SK-N-SH (cell line): ENCODE measurements around the gene EML3. TPM values are rescaled to one million over a fixed set of nuclear protein-coding genes. Genes with fewer than 3 reads are reported as not detected.

Experiments used
- CTCF ChIA-PET: fragments of 300-600, 350-600 bp; formaldehyde crosslinking; extraction: SDS; loops from one replicate; lab custom pipeline; 2021; lab: Yijun Ruan, JAX
- POLR2A ChIA-PET: fragments of 350-600 bp; sonication (Branson Sonifier 250); formaldehyde crosslinking; extraction: SDS; loops from one replicate; lab custom pipeline; 2020; ENCODE audit warnings: antibody characterized with exemption, inconsistent platforms; lab: Yijun Ruan, JAX
- DNase-seq: peaks from one replicate; pipeline ENCODE4 v3.0.0; 2012
- H2AFZ ChIP-seq: fragments of 200-600 bp; sonication (generic); 2 replicates; pipeline ENCODE4 v1.8.1; 2016; ENCODE audit warnings: antibody characterized with exemption, mild to moderate bottlenecking, low read depth
- H3F3A ChIP-seq: fragments of 200-600 bp; sonication (generic); replicated peaks from 2 replicates; pipeline ENCODE3; 2016; ENCODE audit warnings: antibody characterized with exemption, mild to moderate bottlenecking; ENCODE audit not compliant: insufficient read depth
- H3K27ac ChIP-seq, 2 experiments: fragments of 200-500 bp in 1 of 2; fragments of 200-600 bp in 1 of 2; sonication (Bioruptor generic) in 1 of 2; sonication (generic), shearing (Covaris generic) in 1 of 2; 2 replicates each; pipeline versions ENCODE4 v1.5.1 to v1.6.1; 2014 to 2016; ENCODE audit warnings: low read depth in 2 of 2, inconsistent platforms in 1 of 2, low read length in 1 of 2, mild to moderate bottlenecking in 1 of 2, mixed read lengths in 1 of 2
- H3K27me3 ChIP-seq: fragments of 200-600 bp; sonication (generic), shearing (Covaris generic); 2 replicates; pipeline ENCODE4 v1.6.1; 2016; ENCODE audit warnings: mixed run types; ENCODE audit not compliant: insufficient read depth
- H3K36me3 ChIP-seq, 2 experiments: fragments of 200-500 bp in 1 of 2; fragments of 200-600 bp in 1 of 2; sonication (Bioruptor generic) in 1 of 2; sonication (generic) in 1 of 2; replicated peaks in 1 of 2; 2 replicates each; pipeline versions ENCODE3 to v1.5.1; 2014 to 2016; ENCODE audit warnings: low read length in 1 of 2, mild to moderate bottlenecking in 1 of 2; ENCODE audit not compliant: insufficient read depth in 2 of 2, control insufficient read depth in 1 of 2
- H3K4me1 ChIP-seq, 2 experiments: fragments of 200-500 bp in 1 of 2; fragments of 200-600 bp in 1 of 2; sonication (Bioruptor generic) in 1 of 2; sonication (generic), shearing (Covaris generic) in 1 of 2; 2 replicates each; pipeline versions ENCODE4 v1.5.1 to v1.6.1; 2014 to 2016; ENCODE audit warnings: low read depth in 1 of 2, low read length in 1 of 2, mixed run types in 1 of 2; ENCODE audit not compliant: insufficient read depth in 2 of 2, control insufficient read depth in 1 of 2
- H3K4me2 ChIP-seq: fragments of 200-600 bp; sonication (generic), shearing (Covaris generic); 2 replicates; pipeline ENCODE4 v1.6.1; 2017; ENCODE audit warnings: mixed run types
- H3K4me3 ChIP-seq, 2 experiments: fragments of 200-500 bp in 1 of 2; fragments of 200-600 bp in 1 of 2; sonication (Bioruptor generic) in 1 of 2; sonication (generic), shearing (Covaris generic) in 1 of 2; 2 replicates each; pipeline versions ENCODE4 v1.5.1 to v1.8.1; 2014 to 2016; ENCODE audit warnings: low read depth in 2 of 2, inconsistent platforms in 1 of 2, low read length in 1 of 2, mild to moderate bottlenecking in 1 of 2, mixed read lengths in 1 of 2, moderate library complexity in 1 of 2
- H3K79me2 ChIP-seq: fragments of 200-600 bp; sonication (generic); 2 replicates; pipeline ENCODE4 v1.8.1; 2017; ENCODE audit warnings: mild to moderate bottlenecking; ENCODE audit not compliant: insufficient read depth
- H3K9ac ChIP-seq: fragments of 200-600 bp; sonication (generic); 2 replicates; pipeline ENCODE4 v1.6.1; 2017; ENCODE audit warnings: mixed run types
- H3K9me2 ChIP-seq: fragments of 200-600 bp; sonication (generic); 2 replicates; pipeline ENCODE4 v1.6.1; 2017; ENCODE audit warnings: mixed run types
- H3K9me3 ChIP-seq: fragments of 200-600 bp; sonication (generic); 2 replicates; pipeline ENCODE4 v1.6.1; 2017; ENCODE audit warnings: mixed run types, mild to moderate bottlenecking, moderate library complexity
- H4K20me1 ChIP-seq: fragments of 200-600 bp; sonication (generic); 2 replicates; pipeline ENCODE4 v1.6.1; 2017; ENCODE audit warnings: mild to moderate bottlenecking, mixed run types; ENCODE audit not compliant: insufficient read depth
- CHD2 ChIP-seq: fragments of 150-350 bp; IDR thresholded peaks from 2 replicates; pipeline ENCODE4 v1.6.1; 2018; ENCODE audit warnings: low read length; ENCODE audit not compliant: partially characterized antibody
- FOSL2 ChIP-seq: IDR thresholded peaks from 2 replicates; pipeline ENCODE4 v1.4.0; 2012; ENCODE audit warnings: low read depth, mild to moderate bottlenecking, moderate library complexity, borderline replicate concordance
- FOXJ3 ChIP-seq: sonication (generic); formaldehyde crosslinking; IDR thresholded peaks from 2 replicates; pipeline ENCODE4 v1.5.1; 2020; ENCODE audit warnings: mild to moderate bottlenecking, missing genetic modification reagents
- FOXM1 ChIP-seq: IDR thresholded peaks from 2 replicates; pipeline ENCODE4 v1.4.0; 2012; ENCODE audit warnings: low read depth, mild to moderate bottlenecking
- JUND ChIP-seq: IDR thresholded peaks from 2 replicates; pipeline ENCODE4 v1.4.0; 2012
- PBX3 ChIP-seq: IDR thresholded peaks from 2 replicates; pipeline ENCODE4; 2012
- RCOR1 ChIP-seq: fragments of 150-350 bp; IDR thresholded peaks from 2 replicates; pipeline ENCODE4 v1.6.1; 2017; ENCODE audit warnings: antibody characterized with exemption, low read length
- SIN3A ChIP-seq: IDR thresholded peaks from 2 replicates; pipeline ENCODE4 v1.6.1; 2012; ENCODE audit warnings: low read depth, mild to moderate bottlenecking, low read length, moderate library complexity, borderline replicate concordance
- TEAD4 ChIP-seq: IDR thresholded peaks from 2 replicates; pipeline ENCODE4 v1.4.0; 2012; ENCODE audit warnings: mild to moderate bottlenecking, borderline replicate concordance; ENCODE audit not compliant: insufficient read depth
- WGBS: methylation state at CpG from one replicate; pipeline ENCODE4 v1.1.6; 2017; ENCODE audit warnings: low lambda C conversion rate; 5-methylcytosine and 5-hydroxymethylcytosine counted together
- polyA plus RNA-seq, 3 experiments: library from polyadenylated mRNA; depleted of rRNA; stranded (reverse); fragments of >200 nt; gene quantifications; 2 replicates each; pipeline ENCODE4 v1.2.3, GENCODE V29; 2012
- TF ChIP-seq, protein P1 (sequence below): IDR thresholded peaks from 2 replicates; pipeline ENCODE4 v1.6.1; 2012; ENCODE audit warnings: mild to moderate bottlenecking, low read depth, low read length, moderate library complexity
- TF ChIP-seq, protein P2 (sequence below): fragments of 200-600 bp; sonication (generic); IDR thresholded peaks from 2 replicates; pipeline ENCODE4 v1.6.1; 2017; ENCODE audit warnings: antibody characterized with exemption, mild to moderate bottlenecking, moderate library complexity
- TF ChIP-seq, protein P3 (sequence below): IDR thresholded peaks from 2 replicates; pipeline ENCODE4 v1.4.0; 2012; ENCODE audit warnings: low read depth

Gene EML3
- polyA plus RNA-seq, 1 of the 3 experiments (the other 2 are of a cell fraction) = 43.0 TPM

GRCh38 chr11:62577046-62577714, 35.4 kb downstream of the EML3 start:
- Histone ChIP-seq H3K4me2 (no peak overlapping the region), H3K9ac (no peak overlapping the region), H4K20me1 (peaks cover 7% of the 10 kb centered on the region; the same call in 1 of the 2 replicates), H3K27ac (no peak overlapping the region), H3K9me2 (no peaks in the 10 kb centered on the region), H3K36me3 (peaks cover 30 to 42% of the 10 kb centered on the region in 2 experiments), H3F3A (peaks cover 4% of the 10 kb centered on the region), H3K9me3 (no peaks in the 10 kb centered on the region), H3K4me1 (peaks cover 14% of the 10 kb centered on the region in 2 experiments; a peak in 3 of 4 replicates), H2AFZ (no peak overlapping the region), H3K4me3 (no peak overlapping the region), H3K79me2 (peaks cover 37% of the 10 kb centered on the region), H3K27me3 (no peaks in the 10 kb centered on the region)
- no peak for TF ChIP-seq SIN3A
- ChIA-PET CTCF (interaction anchor here (1.0 kb wide), 1 partner anchor 14 kb away, joined by 3 read pairs; the partner anchor contains the start of gene TUT1), POLR2A (interaction anchor here (0.6 kb wide), 1 partner anchor 15 kb away, joined by 3 read pairs; no protein-coding TSS in a partner anchor)
- WGBS = 92% methylated on average over 12 of the region's 12 CpGs
- no peak for DNase-seq

GRCh38 chr11:62575837-62576236, 36.7 kb downstream of the EML3 start:
- Histone ChIP-seq H3K36me3 (peaks cover 32 to 47% of the 10 kb centered on the region in 2 experiments), H3K9ac (no peak overlapping the region), H3K79me2 (peaks cover 46% of the 10 kb centered on the region), H3K27me3 (no peaks in the 10 kb centered on the region), H4K20me1 (peaks cover 17% of the 10 kb centered on the region), H3F3A (peaks cover 10% of the 10 kb centered on the region), H2AFZ (no peak overlapping the region), H3K4me1 (peaks cover 16 to 28% of the 10 kb centered on the region in 2 experiments; a peak in 3 of 4 replicates), H3K9me2 (no peaks in the 10 kb centered on the region), H3K4me3 (no peak overlapping the region), H3K9me3 (no peaks in the 10 kb centered on the region), H3K27ac (no peak overlapping the region), H3K4me2 (peak overlapping the region; percentile 80)
- 97% methylated on average over 11 of the region's 14 CpGs for WGBS
- ChIA-PET CTCF (interaction anchor here (1.2 kb wide), 1 partner anchor 23 kb away, joined by 3 read pairs; no protein-coding TSS in a partner anchor), POLR2A (no interaction called here)
- TF ChIP-seq RCOR1 = no peak
- TF ChIP-seq, protein P1, sequence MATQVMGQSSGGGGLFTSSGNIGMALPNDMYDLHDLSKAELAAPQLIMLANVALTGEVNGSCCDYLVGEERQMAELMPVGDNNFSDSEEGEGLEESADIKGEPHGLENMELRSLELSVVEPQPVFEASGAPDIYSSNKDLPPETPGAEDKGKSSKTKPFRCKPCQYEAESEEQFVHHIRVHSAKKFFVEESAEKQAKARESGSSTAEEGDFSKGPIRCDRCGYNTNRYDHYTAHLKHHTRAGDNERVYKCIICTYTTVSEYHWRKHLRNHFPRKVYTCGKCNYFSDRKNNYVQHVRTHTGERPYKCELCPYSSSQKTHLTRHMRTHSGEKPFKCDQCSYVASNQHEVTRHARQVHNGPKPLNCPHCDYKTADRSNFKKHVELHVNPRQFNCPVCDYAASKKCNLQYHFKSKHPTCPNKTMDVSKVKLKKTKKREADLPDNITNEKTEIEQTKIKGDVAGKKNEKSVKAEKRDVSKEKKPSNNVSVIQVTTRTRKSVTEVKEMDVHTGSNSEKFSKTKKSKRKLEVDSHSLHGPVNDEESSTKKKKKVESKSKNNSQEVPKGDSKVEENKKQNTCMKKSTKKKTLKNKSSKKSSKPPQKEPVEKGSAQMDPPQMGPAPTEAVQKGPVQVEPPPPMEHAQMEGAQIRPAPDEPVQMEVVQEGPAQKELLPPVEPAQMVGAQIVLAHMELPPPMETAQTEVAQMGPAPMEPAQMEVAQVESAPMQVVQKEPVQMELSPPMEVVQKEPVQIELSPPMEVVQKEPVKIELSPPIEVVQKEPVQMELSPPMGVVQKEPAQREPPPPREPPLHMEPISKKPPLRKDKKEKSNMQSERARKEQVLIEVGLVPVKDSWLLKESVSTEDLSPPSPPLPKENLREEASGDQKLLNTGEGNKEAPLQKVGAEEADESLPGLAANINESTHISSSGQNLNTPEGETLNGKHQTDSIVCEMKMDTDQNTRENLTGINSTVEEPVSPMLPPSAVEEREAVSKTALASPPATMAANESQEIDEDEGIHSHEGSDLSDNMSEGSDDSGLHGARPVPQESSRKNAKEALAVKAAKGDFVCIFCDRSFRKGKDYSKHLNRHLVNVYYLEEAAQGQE = no peak
- TF ChIP-seq JUND = no peak
- no peak for TF ChIP-seq CHD2
- no peak for TF ChIP-seq FOXJ3 (CRISPR knock-in tag)
- TF ChIP-seq PBX3 = no peak
- no peak for TF ChIP-seq FOXM1
- TF ChIP-seq FOSL2 = no peak
- TF ChIP-seq, protein P2, sequence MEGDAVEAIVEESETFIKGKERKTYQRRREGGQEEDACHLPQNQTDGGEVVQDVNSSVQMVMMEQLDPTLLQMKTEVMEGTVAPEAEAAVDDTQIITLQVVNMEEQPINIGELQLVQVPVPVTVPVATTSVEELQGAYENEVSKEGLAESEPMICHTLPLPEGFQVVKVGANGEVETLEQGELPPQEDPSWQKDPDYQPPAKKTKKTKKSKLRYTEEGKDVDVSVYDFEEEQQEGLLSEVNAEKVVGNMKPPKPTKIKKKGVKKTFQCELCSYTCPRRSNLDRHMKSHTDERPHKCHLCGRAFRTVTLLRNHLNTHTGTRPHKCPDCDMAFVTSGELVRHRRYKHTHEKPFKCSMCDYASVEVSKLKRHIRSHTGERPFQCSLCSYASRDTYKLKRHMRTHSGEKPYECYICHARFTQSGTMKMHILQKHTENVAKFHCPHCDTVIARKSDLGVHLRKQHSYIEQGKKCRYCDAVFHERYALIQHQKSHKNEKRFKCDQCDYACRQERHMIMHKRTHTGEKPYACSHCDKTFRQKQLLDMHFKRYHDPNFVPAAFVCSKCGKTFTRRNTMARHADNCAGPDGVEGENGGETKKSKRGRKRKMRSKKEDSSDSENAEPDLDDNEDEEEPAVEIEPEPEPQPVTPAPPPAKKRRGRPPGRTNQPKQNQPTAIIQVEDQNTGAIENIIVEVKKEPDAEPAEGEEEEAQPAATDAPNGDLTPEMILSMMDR = no peak
- no peak for TF ChIP-seq TEAD4
- TF ChIP-seq, protein P3, sequence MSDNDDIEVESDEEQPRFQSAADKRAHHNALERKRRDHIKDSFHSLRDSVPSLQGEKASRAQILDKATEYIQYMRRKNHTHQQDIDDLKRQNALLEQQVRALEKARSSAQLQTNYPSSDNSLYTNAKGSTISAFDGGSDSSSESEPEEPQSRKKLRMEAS = no peak
- no peak for DNase-seq
